ENCODE results near the gene SPACA4. TPM values are rescaled to one million over a fixed set of nuclear protein-coding genes. Genes with fewer than 3 reads are reported as not detected.

The SPACA4 gene
- total RNA-seq, 1 experiment from 2014 or later, result not detected

GRCh38 chr19:48609571-48610108, 3.1 kb downstream of the SPACA4 start:
- ATAC-seq (no peak), DNase-seq (ENCODE audit: low spot score) (no peak)
- no peaks in the 10 kb centered on the region for H3K27me3 Mint-ChIP-seq (ENCODE audit: low read depth)
- H3K27ac Mint-ChIP-seq, result no peak overlapping the region
- no peak overlapping the region for H3K4me3 Mint-ChIP-seq
- ChIA-PET CTCF (interaction anchor here (0.7 to 4.9 kb wide), 26 partner anchors 8 to 390 kb away, joined by 3 to 68 read pairs (median 6); partner anchors contain the start of genes KDELR1, RPL18, SPHK2 and SYNGR4), POLR2A (interaction anchor here (0.6 to 2.5 kb wide), 4 partner anchors 9 to 291 kb away, joined by 3 to 14 read pairs (median 6); partner anchors contain the start of genes RPL18 and SPHK2)
- no peak for TF ChIP-seq ZNF671 (CRISPR knock-in tag; IDR thresholded peaks at IDR 0.05)
- TF ChIP-seq ZNF121 (CRISPR knock-in tag; IDR thresholded peaks at IDR 0.05), result no peak
- no peak for TF ChIP-seq MLX (CRISPR knock-in tag; IDR thresholded peaks at IDR 0.05)
- peaks cover 12% of the 10 kb centered on the region for H3K4me1 Mint-ChIP-seq
- H3K36me3 Mint-ChIP-seq, result no peaks in the 10 kb centered on the region
- no peaks in the 10 kb centered on the region for H3K9me3 Mint-ChIP-seq

- peaks cover 19% of the 10 kb centered on the region for H3K36me3 Mint-ChIP-seq
- ChIA-PET POLR2A (no interaction called here), CTCF (interaction anchor here (4.9 kb wide), 1 partner anchor 23 kb away, joined by 68 read pairs; no protein-coding TSS in a partner anchor)
- peaks cover 32% of the 10 kb centered on the region for H3K4me1 Mint-ChIP-seq
- no peaks in the 10 kb centered on the region for H3K9me3 Mint-ChIP-seq
- DNase-seq (ENCODE audit: low spot score), result no peak
- H3K27ac Mint-ChIP-seq, result no peak overlapping the region
- no peak overlapping the region for H3K4me3 Mint-ChIP-seq
- no peaks in the 10 kb centered on the region for H3K27me3 Mint-ChIP-seq (ENCODE audit: low read depth)
- no peak for ATAC-seq
- TF ChIP-seq AR (CRISPR knock-in tag; IDR thresholded peaks at IDR 0.05) (no peak), ERG (CRISPR knock-in tag; IDR thresholded peaks at IDR 0.05) (no peak), ZNF416 (CRISPR knock-in tag; IDR thresholded peaks at IDR 0.05) (no peak), HMGXB4 (CRISPR knock-in tag; IDR thresholded peaks at IDR 0.05) (no peak), TEAD4 (CRISPR knock-in tag; IDR thresholded peaks at IDR 0.05) (no peak), ETV6 (CRISPR knock-in tag; IDR thresholded peaks at IDR 0.05) (no peak), ATF3 (CRISPR knock-in tag; conservative IDR thresholded peaks at IDR 0.05) (no peak), NFATC4 (CRISPR knock-in tag; IDR thresholded peaks at IDR 0.05) (no peak), ZNF232 (CRISPR knock-in tag; IDR thresholded peaks at IDR 0.05) (no peak), MXD4 (CRISPR knock-in tag; IDR thresholded peaks at IDR 0.05; ENCODE audit: borderline replicate concordance) (no peak), STAT6 (CRISPR knock-in tag; conservative IDR thresholded peaks at IDR 0.05; ENCODE audit: low read depth) (no peak), TP53 (CRISPR knock-in tag; IDR thresholded peaks at IDR 0.05) (no peak), MYBL2 (CRISPR knock-in tag; IDR thresholded peaks at IDR 0.05) (no peak), ZNF281 (CRISPR knock-in tag; IDR thresholded peaks at IDR 0.05) (no peak), OVOL2 (CRISPR knock-in tag; IDR thresholded peaks at IDR 0.05; ENCODE audit: borderline replicate concordance) (no peak), CBFB (CRISPR knock-in tag; IDR thresholded peaks at IDR 0.05; ENCODE audit: low read depth) (no peak), CTCF (IDR thresholded peaks at IDR 0.05) (no peak)
Observed at GRCh38 chr19:48611872-48612271, 5.3 kb downstream of the SPACA4 start.
